Measurements from ENCODE around the gene PTPRD. TPM values are rescaled to one million over a fixed set of nuclear protein-coding genes. Genes with fewer than 3 reads are reported as not detected.

PTPRD gene
- total RNA-seq, 1 experiment from 2014 or later = 69.6 TPM

DNA sequence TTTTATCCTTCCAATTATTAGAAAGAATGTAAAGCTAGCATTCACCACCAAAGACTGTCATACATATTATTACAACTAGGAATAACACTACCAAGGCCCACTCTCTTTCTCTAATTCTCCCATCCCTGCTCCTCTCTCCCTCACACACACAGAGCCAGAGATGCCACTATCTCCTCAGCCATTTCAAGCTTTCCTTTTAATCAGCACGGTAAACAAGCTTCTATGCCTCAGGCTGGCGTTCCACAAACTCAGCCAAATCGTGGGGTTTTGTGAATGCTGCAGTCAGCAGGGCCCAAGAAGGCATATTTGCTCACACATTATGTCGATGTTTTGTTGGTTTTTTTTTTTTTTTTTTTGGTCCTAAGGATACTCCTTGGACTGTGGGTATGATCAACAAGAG, 1833.3 kb downstream of the PTPRD start:
- TF ChIP-seq SOX15 (CRISPR knock-in tag; IDR thresholded peaks at IDR 0.05) = no peak
- no peak for TF ChIP-seq NFATC4 (CRISPR knock-in tag; IDR thresholded peaks at IDR 0.05)
- TF ChIP-seq ZNF232 (CRISPR knock-in tag; IDR thresholded peaks at IDR 0.05) = no peak
- no peak for TF ChIP-seq NFE2L1 (CRISPR knock-in tag; IDR thresholded peaks at IDR 0.05)
- TF ChIP-seq CREM (CRISPR knock-in tag; IDR thresholded peaks at IDR 0.05) = no peak
- no peak for TF ChIP-seq NR3C1 (CRISPR knock-in tag; conservative IDR thresholded peaks at IDR 0.05; ENCODE audit: low read depth)
- TF ChIP-seq NR2C2 (CRISPR knock-in tag; IDR thresholded peaks at IDR 0.05) = no peak
- TF ChIP-seq ERG (CRISPR knock-in tag; IDR thresholded peaks at IDR 0.05) = no peak
- no peak for TF ChIP-seq IRF2 (CRISPR knock-in tag; IDR thresholded peaks at IDR 0.05; ENCODE audit: borderline replicate concordance, low read depth)
- no peak for TF ChIP-seq AFF4 (CRISPR knock-in tag; IDR thresholded peaks at IDR 0.05; ENCODE audit: borderline replicate concordance)
- no peak for TF ChIP-seq ETV6 (CRISPR knock-in tag; IDR thresholded peaks at IDR 0.05)
- no peak for TF ChIP-seq ZNF671 (CRISPR knock-in tag; IDR thresholded peaks at IDR 0.05)
- TF ChIP-seq ZNF423 (CRISPR knock-in tag; IDR thresholded peaks at IDR 0.05) = no peak
- TF ChIP-seq SP1 (CRISPR knock-in tag; conservative IDR thresholded peaks at IDR 0.05) = no peak
- TF ChIP-seq MYBL2 (CRISPR knock-in tag; IDR thresholded peaks at IDR 0.05) = no peak
- TF ChIP-seq GABPB1 (CRISPR knock-in tag; IDR thresholded peaks at IDR 0.05) = no peak
- no peaks in the 10 kb centered on the region for H3K9me3 Mint-ChIP-seq
- no peak for DNase-seq (ENCODE audit: low spot score)
- H3K4me3 Mint-ChIP-seq = no peak overlapping the region
- H3K4me1 Mint-ChIP-seq = peaks cover 38% of the 10 kb centered on the region
- no peaks in the 10 kb centered on the region for H3K27me3 Mint-ChIP-seq (ENCODE audit: low read depth)
- ChIA-PET CTCF (no interaction called here), POLR2A (interaction anchor here (0.6 kb wide), 1 partner anchor 16 kb away, joined by 3 read pairs; no protein-coding TSS in a partner anchor)
- no peaks in the 10 kb centered on the region for H3K36me3 Mint-ChIP-seq
- peak; percentile 42 for ATAC-seq
- H3K27ac Mint-ChIP-seq = peak overlapping the region; percentile 68

- no peaks in the 10 kb centered on the region for H3K36me3 Mint-ChIP-seq
- DNase-seq (ENCODE audit: low spot score) (no peak), ATAC-seq (peak; percentile 85)
- ChIA-PET CTCF (no interaction called here), POLR2A (no interaction called here)
- peaks cover 38% of the 10 kb centered on the region for H3K4me1 Mint-ChIP-seq
- H3K27ac Mint-ChIP-seq = peak overlapping the region; percentile 75
- H3K9me3 Mint-ChIP-seq = no peaks in the 10 kb centered on the region
- 0 out of 2 replicates have a peak overlapping the region, but pooled peaks have one; percentile 2 for H3K4me3 Mint-ChIP-seq
- no peaks in the 10 kb centered on the region for H3K27me3 Mint-ChIP-seq (ENCODE audit: low read depth)
- TF ChIP-seq, protein P1, sequence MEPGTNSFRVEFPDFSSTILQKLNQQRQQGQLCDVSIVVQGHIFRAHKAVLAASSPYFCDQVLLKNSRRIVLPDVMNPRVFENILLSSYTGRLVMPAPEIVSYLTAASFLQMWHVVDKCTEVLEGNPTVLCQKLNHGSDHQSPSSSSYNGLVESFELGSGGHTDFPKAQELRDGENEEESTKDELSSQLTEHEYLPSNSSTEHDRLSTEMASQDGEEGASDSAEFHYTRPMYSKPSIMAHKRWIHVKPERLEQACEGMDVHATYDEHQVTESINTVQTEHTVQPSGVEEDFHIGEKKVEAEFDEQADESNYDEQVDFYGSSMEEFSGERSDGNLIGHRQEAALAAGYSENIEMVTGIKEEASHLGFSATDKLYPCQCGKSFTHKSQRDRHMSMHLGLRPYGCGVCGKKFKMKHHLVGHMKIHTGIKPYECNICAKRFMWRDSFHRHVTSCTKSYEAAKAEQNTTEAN (CRISPR knock-in tag; IDR thresholded peaks at IDR 0.05) = no peak
- TF ChIP-seq ZNF423 (CRISPR knock-in tag; IDR thresholded peaks at IDR 0.05) = no peak
- no peak for TF ChIP-seq JUN (CRISPR knock-in tag; IDR thresholded peaks at IDR 0.05)
- no peak for TF ChIP-seq HMGA2 (CRISPR knock-in tag; IDR thresholded peaks at IDR 0.05)
- no peak for TF ChIP-seq GRHL2 (CRISPR knock-in tag; IDR thresholded peaks at IDR 0.05; ENCODE audit: insufficient replicate concordance, severe bottlenecking)
- no peak for TF ChIP-seq ESRRA (CRISPR knock-in tag; IDR thresholded peaks at IDR 0.05; ENCODE audit: borderline replicate concordance)
- TF ChIP-seq NFE2L1 (CRISPR knock-in tag; IDR thresholded peaks at IDR 0.05) = no peak
- TF ChIP-seq, protein P2, sequence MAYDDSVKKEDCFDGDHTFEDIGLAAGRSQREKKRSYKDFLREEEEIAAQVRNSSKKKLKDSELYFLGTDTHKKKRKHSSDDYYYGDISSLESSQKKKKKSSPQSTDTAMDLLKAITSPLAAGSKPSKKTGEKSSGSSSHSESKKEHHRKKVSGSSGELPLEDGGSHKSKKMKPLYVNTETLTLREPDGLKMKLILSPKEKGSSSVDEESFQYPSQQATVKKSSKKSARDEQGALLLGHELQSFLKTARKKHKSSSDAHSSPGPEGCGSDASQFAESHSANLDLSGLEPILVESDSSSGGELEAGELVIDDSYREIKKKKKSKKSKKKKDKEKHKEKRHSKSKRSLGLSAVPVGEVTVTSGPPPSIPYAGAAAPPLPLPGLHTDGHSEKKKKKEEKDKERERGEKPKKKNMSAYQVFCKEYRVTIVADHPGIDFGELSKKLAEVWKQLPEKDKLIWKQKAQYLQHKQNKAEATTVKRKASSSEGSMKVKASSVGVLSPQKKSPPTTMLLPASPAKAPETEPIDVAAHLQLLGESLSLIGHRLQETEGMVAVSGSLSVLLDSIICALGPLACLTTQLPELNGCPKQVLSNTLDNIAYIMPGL (CRISPR knock-in tag; IDR thresholded peaks at IDR 0.05) = no peak
- TF ChIP-seq PREB (CRISPR knock-in tag; IDR thresholded peaks at IDR 0.05; ENCODE audit: borderline replicate concordance) = no peak
- TF ChIP-seq, protein P3, sequence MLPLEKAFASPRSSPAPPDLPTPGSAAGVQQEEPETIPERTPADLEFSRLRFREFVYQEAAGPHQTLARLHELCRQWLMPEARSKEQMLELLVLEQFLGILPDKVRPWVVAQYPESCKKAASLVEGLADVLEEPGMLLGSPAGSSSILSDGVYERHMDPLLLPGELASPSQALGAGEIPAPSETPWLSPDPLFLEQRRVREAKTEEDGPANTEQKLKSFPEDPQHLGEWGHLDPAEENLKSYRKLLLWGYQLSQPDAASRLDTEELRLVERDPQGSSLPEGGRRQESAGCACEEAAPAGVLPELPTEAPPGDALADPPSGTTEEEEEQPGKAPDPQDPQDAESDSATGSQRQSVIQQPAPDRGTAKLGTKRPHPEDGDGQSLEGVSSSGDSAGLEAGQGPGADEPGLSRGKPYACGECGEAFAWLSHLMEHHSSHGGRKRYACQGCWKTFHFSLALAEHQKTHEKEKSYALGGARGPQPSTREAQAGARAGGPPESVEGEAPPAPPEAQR (CRISPR knock-in tag; IDR thresholded peaks at IDR 0.05) = no peak
- TF ChIP-seq OVOL2 (CRISPR knock-in tag; IDR thresholded peaks at IDR 0.05; ENCODE audit: borderline replicate concordance) = no peak
- TF ChIP-seq SP1 (CRISPR knock-in tag; conservative IDR thresholded peaks at IDR 0.05) = no peak
- TF ChIP-seq NR1H2 (CRISPR knock-in tag; IDR thresholded peaks at IDR 0.05) = no peak
- no peak for TF ChIP-seq CREM (CRISPR knock-in tag; IDR thresholded peaks at IDR 0.05)
- TF ChIP-seq MXD4 (CRISPR knock-in tag; IDR thresholded peaks at IDR 0.05; ENCODE audit: borderline replicate concordance) = no peak
- TF ChIP-seq SMAD4 (CRISPR knock-in tag; IDR thresholded peaks at IDR 0.05) = no peak
Measured at GRCh38 chr9:8778356-8778755, 1834.4 kb downstream of the PTPRD start.
